DMS 273 (cell line): ENCODE results near the gene PRR35.

Experiments
- DNase-seq: peaks from one replicate; lab custom pipeline; 2025; ENCODE audit not compliant: unreplicated experiment; lab: John Stamatoyannopoulos, UW

Gene PRR35

GRCh38 chr16:527015-527903 is 32.9 kb upstream of the PRR35 start, which contains the start of gene CAPN15:
Gene CAPN15, plus strand, starts transcription at chr16:527712. Its CDS starts 19,127 bp downstream, at chr16:546839.
- peak; percentile 95 for DNase-seq

GRCh38 chr16:528111-529011 is 31.8 kb upstream of the PRR35 start:
- DNase-seq: peak; percentile 68

- peak; percentile 45 for DNase-seq
These were observed 31.1 kb upstream of the PRR35 start for GRCh38 chr16:529012-529575.

GRCh38 chr16:530111-530817 is 29.9 kb upstream of the PRR35 start:
- no peak for DNase-seq

GRCh38 chr16:531494-532125 is 28.6 kb upstream of the PRR35 start:
- DNase-seq: no peak

GRCh38 chr16:533391-534123 is 26.6 kb upstream of the PRR35 start:
- peak; percentile 34 for DNase-seq

- DNase-seq: no peak
These were observed 26.1 kb upstream of the PRR35 start for GRCh38 chr16:534135-534534.

- no peak for DNase-seq
These were observed 25.2 kb upstream of the PRR35 start for GRCh38 chr16:534856-535445.

GRCh38 chr16:535446-536405 is 24.5 kb upstream of the PRR35 start:
- DNase-seq: no peak

GRCh38 chr16:536746-537145 is 23.4 kb upstream of the PRR35 start:
- DNase-seq: no peak

GRCh38 chr16:537415-538335 is 22.5 kb upstream of the PRR35 start:
- no peak for DNase-seq

- no peak for DNase-seq
These were observed 20.2 kb upstream of the PRR35 start for GRCh38 chr16:539901-540530.

- no peak for DNase-seq
These were observed 19.4 kb upstream of the PRR35 start for GRCh38 chr16:540645-541340.

GRCh38 chr16:543301-544164 is 16.7 kb upstream of the PRR35 start:
- no peak for DNase-seq

GRCh38 chr16:544517-544916 is 15.7 kb upstream of the PRR35 start:
- DNase-seq: no peak
